ENCODE data around the gene TBX15. TPM values are rescaled to one million over a fixed set of nuclear protein-coding genes. Genes with fewer than 3 reads are reported as not detected.

Gene TBX15
- total RNA-seq, 4 donors from 2014 or later: 0.21 to 0.62 TPM; not detected in 2

DNA sequence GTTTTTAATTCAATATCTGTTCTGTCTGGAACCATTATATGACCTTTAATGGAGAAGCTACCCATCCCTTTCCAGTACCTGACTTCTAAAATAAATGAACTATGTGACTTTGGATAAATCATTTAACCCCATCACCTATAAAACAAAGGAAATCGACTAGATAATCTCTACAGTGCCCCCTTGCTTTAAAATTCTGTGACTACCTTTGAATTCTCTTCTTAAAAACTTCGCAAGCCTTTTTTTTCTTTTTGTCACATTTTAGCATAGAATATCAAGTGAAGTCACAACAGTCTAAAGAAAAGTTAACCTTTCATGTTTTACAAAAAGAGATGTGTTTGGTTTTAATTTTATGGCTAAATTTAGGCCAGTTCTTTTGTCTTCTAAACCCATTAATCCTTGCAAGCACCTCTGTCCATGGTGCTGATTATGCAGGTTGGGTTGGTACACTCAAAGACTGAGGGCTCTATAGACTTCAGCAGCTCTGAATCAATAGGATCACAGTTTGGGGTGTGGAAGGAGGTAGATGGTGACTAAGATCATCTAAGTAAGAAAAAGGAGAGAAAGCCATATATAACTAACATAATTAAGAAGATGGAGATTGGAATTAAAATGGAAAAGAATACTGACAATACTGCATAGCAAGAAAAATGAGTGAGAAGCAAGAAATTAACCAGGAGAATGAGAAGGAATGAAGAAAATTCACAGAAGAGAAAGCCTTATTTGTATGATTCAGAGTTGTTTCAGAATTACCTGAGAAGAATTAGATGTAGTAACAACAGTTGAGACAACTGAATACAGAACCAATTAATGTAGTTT is 59.2 kb downstream of the TBX15 start:
- Histone ChIP-seq H3K4me3 (no peak overlapping the region), H3K4me1 (no peaks in the 10 kb centered on the region), H3K9me3 (no peaks in the 10 kb centered on the region), H3K27me3 (no peaks in the 10 kb centered on the region), H3K27ac (no peak overlapping the region), H3K36me3 (no peaks in the 10 kb centered on the region)
- TF ChIP-seq CTCF (IDR thresholded peaks at IDR 0.05): no peak
- no peak for TF ChIP-seq POLR2A (IDR thresholded peaks at IDR 0.05)
- DNase-seq: no peak
- intact Hi-C loops (cut with DNase I; ENCODE audit: low total_unique reads): no loop called here

DNA sequence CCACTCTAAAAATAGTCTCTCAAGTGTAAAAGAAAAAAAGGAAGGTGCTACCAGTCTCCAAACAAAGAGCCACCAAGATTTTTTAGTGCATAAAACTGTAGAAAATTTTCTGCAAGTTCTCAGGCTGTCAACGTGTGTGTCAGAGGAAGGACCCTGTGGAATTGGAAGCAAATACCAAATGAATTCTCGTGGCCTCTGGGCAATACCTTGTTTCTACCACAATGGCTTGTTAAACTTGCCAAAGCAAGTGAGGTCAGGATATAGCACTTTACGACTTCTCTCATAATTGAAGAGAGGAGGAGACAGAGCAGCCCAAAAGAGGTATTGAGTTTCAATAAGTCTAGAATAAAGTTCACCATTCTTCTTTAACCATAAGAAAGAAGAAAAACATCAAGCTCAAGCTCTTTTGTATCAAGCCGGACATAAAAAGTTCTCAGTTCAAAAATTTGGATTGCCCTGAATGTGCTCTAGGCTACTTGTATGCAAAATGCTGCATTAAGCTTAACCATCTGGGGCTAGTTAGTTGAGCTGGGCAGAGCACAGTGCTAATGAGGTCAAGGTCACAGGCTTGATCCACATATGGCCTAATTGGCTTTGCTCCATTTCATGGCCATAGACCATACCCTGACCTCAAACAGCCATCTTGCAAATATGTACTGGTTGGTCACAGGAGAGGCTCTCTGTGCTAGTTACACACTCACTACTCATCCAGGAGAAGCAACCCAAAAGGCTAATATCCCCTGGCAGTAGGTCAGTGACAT is 60.5 kb downstream of the TBX15 start:
- no peak for DNase-seq
- Histone ChIP-seq H3K9me3 (no peaks in the 10 kb centered on the region), H3K4me3 (no peak overlapping the region), H3K27me3 (no peaks in the 10 kb centered on the region), H3K36me3 (no peaks in the 10 kb centered on the region), H3K27ac (no peak overlapping the region), H3K4me1 (no peaks in the 10 kb centered on the region)
- no peak for TF ChIP-seq POLR2A (IDR thresholded peaks at IDR 0.05)
- TF ChIP-seq CTCF (IDR thresholded peaks at IDR 0.05): no peak
- intact Hi-C loops (cut with DNase I; ENCODE audit: low total_unique reads): no loop called here

- Histone ChIP-seq H3K4me3 (no peak overlapping the region), H3K36me3 (no peaks in the 10 kb centered on the region), H3K27ac (no peak overlapping the region), H3K4me1 (no peaks in the 10 kb centered on the region), H3K27me3 (no peaks in the 10 kb centered on the region), H3K9me3 (no peaks in the 10 kb centered on the region)
- DNase-seq: no peak
- no peak for TF ChIP-seq CTCF (IDR thresholded peaks at IDR 0.05)
- TF ChIP-seq POLR2A (IDR thresholded peaks at IDR 0.05): no peak
- intact Hi-C loops (cut with DNase I; ENCODE audit: low total_unique reads): no loop called here
Observed at GRCh38 chr1:118926261-118926660, 61.9 kb downstream of the TBX15 start.

GRCh38 chr1:118925651-118926050 is 62.5 kb downstream of the TBX15 start:
- DNase-seq: no peak

More at GRCh38 chr1:118925651-118926050, 62.5 kb downstream of the TBX15 start:
- TF ChIP-seq POLR2A (IDR thresholded peaks at IDR 0.05) (no peak), CTCF (IDR thresholded peaks at IDR 0.05) (no peak)
- Histone ChIP-seq H3K27ac (no peak overlapping the region), H3K27me3 (no peaks in the 10 kb centered on the region), H3K36me3 (no peaks in the 10 kb centered on the region), H3K9me3 (no peaks in the 10 kb centered on the region), H3K4me3 (no peak overlapping the region), H3K4me1 (no peaks in the 10 kb centered on the region)
- intact Hi-C loops (cut with DNase I; ENCODE audit: low total_unique reads): no loop called here
